ENCODE data around the gene FGFR2. TPM values are rescaled to one million over a fixed set of nuclear protein-coding genes. Genes with fewer than 3 reads are reported as not detected.

Gene FGFR2
- total RNA-seq, 2 donors from 2014 or later, result 39.2 to 68.0 TPM

DNA sequence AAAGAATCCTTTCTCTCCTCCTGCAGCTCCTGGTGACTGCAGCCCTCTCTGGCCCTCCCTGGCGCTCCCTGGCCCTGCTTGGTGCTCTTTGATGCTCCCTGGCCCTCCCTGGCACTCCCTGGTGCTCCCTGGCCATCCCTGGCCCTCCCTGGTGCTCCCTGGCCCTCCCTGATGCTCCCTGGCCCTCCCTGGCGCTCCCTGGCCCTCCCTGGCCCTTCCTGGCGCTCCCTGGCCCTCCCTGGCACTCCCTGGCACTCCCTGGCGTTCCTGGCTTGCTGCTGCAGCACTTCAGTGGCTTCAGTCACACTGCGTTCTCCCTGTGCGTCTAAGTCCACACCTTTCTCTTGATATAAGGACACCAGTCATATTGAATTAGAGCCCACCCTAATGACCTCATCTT is 15.2 kb upstream of the FGFR2 start:
- DNase-seq (peak; percentile 36 to 53), ATAC-seq (peak; percentile 70)
- intact Hi-C loops (cut with DNase I, micrococcal nuclease), result no loop called here

DNA sequence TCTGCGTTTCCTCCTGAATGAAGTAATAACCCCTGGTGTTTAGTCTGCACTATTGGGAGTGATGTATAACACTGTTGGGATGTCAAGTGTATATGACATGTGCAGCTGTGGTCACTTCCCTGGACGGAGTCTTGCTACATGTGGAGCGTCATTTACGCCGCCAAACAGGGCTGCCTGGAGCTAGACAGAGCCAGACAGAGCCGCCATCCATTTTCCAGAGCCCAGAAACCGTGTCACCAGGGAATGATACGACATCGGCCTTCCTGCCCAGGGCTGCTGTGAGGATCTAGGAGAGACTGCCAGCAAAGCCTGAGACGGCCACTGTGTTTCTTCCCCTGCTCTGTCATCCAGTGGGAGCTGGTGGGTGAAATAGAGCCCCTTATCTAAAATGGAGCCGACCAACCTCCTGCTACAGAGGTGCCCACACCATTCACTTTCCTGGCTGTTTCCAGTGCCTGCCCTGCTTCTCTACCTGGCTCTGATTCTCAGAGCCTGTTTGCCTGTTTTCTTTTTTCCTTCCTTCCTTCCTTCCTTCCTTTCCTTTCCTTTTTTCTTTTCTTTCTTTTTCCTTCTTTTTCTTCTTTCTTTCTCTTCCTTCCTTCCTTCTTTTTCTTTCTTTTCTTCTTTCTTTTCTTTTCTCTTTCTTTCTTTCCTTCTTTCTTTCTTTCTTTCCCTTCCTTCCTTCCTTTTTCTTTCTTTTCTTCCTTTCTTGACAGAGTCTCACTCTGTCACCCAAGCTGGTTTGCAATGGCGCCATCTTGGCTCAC is 13.3 kb upstream of the FGFR2 start:
- no peak for ATAC-seq
- intact Hi-C loops (cut with DNase I, micrococcal nuclease), result no loop called here

DNA sequence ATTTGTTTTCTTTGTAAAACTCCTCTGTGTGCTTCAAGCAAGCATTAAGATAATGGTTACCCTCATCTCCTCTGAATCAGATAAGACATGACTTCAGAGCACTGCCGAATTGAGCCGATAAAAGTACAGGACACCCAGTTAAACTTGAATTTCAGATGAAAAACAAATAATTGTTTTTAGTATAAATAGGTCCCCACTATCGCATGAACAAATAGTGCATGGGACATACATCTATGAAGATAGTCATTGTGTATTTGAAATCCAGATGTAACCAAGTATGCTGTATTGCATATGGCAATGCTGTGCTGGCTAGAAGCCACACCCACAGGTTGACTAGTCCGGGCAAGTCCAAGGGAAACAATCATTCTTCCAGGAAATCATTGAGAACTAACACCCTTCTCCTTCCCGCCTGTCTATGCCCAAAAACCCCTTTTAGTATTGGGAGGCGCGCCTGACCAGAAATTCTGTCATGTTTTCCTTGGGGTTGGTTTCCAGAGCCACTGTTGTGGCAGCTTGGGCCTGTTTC is 12.6 kb upstream of the FGFR2 start:
- ATAC-seq, result no peak
- intact Hi-C loops (cut with DNase I, micrococcal nuclease), result no loop called here

More for the DNA sequence above, 13.3 kb upstream of the FGFR2 start:
- no peak for DNase-seq

DNA sequence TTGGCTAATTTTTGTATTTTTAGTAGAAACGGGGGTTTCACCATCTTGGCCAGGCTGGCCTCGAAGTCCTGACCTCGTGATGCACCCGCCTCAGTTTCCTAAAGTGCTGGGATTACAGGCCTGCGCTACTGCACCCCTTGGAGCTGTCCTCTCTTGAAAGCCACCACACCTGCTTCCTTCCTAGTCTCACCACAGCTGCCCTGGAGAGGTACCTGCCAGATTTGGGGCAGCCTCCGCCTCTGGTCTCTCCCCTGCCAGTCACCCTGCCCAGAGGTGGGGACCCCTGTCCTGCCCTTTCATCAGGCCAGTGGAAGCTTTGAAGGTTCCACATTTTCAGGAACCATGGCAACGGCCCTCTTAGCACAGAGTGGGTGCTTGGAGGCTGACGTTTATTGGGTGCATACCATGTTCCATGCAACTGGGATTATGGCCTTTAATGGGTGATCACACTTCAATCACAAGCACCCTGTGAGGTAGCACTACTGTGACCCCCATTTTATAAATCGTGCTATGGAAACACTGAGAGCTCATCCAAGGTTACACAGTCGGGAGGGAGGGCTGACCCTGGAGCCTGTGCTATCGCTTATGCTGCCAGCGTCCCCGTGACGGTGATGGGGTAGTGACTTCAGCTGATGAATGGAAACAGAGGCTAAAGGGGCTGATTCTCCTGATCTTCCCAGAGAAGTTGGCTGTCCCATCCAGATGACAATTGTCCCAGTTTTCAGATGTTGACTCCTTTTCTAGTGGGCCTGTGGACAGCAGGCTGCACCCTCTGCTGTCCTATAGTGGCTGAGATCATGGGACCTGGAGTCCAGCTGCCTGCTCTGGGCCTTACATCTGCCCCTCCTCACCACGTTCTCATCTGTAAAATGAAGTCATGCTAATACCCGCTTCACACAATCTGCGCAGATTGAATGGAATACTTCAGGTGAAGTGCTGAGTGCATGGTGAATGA is 11.5 kb upstream of the FGFR2 start:
- no peak for ATAC-seq
- no peak for DNase-seq
- intact Hi-C loops (cut with DNase I, micrococcal nuclease), result loop anchor here (5.0 to 10.0 kb wide), 3 partner anchors 125 to 665 kb away; no protein-coding TSS in a partner anchor

More for the DNA sequence above, 12.6 kb upstream of the FGFR2 start:
- no peak for DNase-seq

DNA sequence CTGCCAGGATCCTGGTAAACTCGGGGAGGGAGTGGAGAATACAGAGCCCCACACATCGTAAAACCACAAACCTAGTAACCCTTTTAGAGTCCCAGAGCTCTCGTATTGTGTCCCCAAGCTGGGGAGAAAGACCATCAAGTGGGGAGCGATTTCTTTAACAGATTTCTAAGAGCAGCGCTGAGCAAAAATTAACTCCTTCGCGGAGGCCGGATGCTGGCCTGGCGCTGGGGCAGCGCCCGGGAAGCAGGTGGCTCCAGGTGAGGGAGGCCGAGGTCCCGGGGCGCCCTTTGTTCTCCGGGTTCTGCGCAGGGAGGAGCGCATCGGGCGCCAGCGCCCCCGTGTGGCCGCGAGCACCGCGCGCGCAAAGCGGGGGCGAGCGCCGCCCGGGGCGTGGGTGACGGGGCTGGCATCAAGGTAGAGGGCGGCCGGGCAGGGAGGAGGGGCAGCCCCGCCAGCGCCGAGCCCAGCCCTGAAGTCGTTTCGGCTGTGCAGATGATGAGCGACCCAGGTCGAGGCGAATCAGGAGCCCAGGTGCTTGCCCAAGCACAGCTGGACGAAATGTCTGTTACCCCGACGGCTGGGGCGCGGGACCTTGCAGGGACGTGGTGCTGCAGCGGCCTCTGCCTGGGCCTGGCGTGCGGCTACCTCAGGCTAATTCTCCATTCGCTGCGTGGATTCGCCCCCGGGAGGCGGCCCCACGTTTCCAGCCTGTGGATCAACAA is 10.4 kb upstream of the FGFR2 start:
- intact Hi-C loops (cut with DNase I, micrococcal nuclease), result loop anchor here (5.0 to 10.0 kb wide), 3 partner anchors 126 to 664 kb away; no protein-coding TSS in a partner anchor
- peak; percentile 92 for ATAC-seq
- DNase-seq, result peak; percentile 56 to 76

DNA sequence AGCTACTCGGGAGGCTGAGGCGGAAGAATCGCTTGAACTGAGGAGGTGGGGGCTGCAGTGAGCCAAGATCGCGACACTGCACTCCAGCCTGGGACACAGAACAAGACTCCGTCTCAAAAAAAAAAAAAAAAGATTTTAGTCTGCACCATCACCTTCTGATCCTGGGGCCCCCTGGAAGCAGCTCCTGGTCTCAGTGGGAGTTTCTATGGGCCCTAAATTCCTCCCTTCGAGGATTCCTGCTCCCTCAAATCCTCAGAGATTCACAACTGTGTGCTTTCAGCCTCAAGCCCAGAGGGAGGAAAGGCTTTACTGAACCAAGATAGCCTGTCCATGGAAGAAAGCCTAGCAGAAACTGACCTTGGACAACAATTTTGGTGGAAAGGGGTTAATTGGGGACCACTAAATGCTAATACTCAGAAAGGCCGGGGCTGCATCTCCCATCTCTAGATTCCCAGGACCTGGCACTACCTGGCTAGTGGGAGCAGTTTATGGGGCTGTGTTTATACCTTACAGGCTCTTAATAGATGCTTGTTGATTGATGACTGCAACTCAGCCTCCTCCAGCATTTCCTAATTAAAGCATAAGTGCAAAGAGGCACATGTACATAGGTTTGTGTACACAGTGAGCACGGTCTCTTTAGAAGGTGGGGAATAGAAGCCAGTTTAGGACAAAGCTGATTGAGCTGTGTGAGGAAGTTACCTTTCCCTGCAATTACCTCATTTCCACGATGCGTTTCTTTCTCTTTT is 9.2 kb upstream of the FGFR2 start:
- ATAC-seq, result no peak
- no peak for DNase-seq
- intact Hi-C loops (cut with DNase I, micrococcal nuclease), result loop anchor here (5.0 to 10.0 kb wide), 3 partner anchors 127 to 663 kb away; no protein-coding TSS in a partner anchor

DNA sequence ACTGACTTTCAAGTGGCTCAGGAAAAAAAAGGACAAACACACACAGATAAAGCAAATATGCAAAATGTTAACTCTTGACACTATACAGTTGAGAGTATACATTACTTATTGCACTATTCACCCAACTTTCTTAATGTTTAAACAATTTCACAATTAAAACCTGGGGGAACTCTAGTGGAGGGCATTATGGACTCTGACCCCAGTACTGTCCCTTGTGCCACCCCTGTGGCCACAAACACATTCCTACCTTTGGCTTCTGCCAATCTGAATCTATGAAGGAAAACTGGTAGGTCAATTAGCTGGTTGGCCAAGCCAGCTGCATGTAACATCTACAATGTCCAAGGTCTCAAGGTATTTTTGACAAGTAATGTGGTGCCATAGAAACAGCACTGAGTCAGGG is 7.5 kb upstream of the FGFR2 start:
- DNase-seq (no peak), ATAC-seq (no peak)
- intact Hi-C loops (cut with DNase I, micrococcal nuclease), result loop anchor here (5.0 to 10.0 kb wide), 3 partner anchors 129 to 661 kb away; no protein-coding TSS in a partner anchor

DNA sequence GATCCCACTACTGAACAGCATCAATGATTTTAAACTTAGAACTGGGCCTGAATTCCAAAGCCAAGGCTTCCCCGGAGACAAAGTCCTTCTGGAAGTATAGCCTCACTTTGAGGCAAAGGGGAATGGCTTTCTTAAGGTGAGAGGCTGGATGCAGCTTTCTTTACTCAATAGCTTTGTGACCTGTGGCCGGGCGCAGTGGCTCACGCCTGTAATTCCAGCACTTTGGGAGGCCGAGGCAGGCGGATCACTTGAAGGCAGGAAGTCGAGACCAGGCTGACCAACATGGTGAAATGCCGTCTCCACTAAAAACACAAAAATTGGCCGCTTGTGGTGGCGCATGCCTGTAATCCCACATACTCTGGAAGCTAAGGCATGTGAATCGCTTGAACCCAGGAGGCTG is 3.2 kb upstream of the FGFR2 start:
- ATAC-seq (no peak), DNase-seq (no peak)

DNA sequence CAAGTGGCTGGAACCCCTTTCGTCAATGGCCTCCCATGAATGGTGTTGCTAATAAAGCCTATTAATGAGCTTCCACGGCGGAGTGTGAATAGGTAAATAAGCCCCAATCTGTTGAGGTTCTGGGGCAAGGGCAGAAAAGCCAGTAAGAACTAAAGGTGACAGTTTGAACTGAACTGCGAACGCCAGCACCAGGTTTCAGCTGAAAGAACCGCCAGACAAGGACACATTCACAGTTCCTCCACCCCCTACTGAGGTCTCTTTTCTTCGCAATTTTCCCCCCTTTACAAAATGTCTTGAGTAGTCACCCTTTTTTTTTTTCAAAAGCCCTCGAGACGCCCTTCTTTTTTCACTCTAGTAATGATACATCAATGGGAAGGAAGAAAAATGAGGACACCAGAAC is 2.4 kb upstream of the FGFR2 start:
- DNase-seq (no peak), ATAC-seq (no peak)
- intact Hi-C loops (cut with DNase I, micrococcal nuclease), result loop anchor here (10.0 kb wide), 2 partner anchors 134 to 656 kb away; no protein-coding TSS in a partner anchor

More for the DNA sequence above, 3.2 kb upstream of the FGFR2 start:
- intact Hi-C loops (cut with DNase I, micrococcal nuclease), result loop anchor here (10.0 kb wide), 2 partner anchors 133 to 657 kb away; no protein-coding TSS in a partner anchor

DNA sequence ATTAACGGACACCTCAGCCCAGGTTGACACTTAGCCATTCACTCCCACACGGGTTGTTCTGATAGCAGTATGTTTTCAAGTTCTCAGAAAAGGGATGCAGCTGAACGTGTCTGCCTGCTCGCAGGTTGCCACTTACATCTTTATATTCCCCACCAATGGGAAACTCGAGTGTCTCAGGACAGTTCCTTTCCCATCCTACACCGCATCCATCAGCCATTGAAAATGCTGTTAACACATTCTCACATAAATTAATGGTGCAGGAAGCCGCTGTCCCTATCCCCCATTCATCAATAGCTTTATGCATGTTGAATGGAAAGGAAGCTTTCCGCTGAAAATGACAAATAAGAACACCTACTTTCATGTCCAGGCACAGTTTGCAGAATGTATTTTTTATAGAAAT is 1.7 kb upstream of the FGFR2 start:
- no peak for DNase-seq
- no peak for ATAC-seq
- intact Hi-C loops (cut with DNase I, micrococcal nuclease), result loop anchor here (10.0 kb wide), 2 partner anchors 135 to 655 kb away; no protein-coding TSS in a partner anchor

DNA sequence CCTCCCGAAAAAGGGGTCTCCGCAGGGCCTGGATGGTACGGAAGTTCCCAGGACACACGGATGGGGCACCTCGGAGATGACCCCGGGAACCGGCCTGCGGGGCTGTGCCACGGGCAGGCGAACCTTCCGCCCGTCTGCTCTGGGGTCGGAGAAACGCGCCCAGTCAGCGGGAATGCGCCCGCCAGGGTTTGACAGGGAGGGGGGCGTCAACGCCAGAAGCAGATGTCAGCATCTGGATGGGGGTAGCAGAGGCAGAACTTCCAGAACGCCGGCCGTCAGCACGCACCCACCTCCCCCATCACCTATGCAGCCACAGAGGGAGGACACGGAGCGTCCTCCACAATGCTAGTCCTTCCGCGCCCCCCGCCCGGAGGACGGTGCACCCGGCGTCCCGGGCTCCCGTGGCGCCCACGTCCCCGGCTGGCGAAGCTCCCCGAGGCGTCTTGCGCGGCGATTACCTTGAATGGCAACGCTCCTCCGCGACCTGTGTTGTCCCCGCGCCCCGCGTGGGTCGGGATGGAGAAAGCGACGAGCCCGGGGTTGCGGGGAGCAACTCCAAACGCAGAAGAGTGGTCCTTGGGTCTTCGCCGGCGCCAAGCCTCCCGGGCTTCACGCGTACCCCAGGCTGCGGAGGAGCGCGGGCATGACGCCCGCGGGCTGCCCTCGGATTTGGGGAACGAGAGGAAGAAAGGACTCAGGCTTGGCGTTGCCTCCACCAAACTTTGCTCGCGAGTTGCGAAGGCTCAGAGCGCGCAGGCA is 561 bp downstream of the FGFR2 start:
- peak in 1 of 2 donors; percentile 37 for DNase-seq

DNA sequence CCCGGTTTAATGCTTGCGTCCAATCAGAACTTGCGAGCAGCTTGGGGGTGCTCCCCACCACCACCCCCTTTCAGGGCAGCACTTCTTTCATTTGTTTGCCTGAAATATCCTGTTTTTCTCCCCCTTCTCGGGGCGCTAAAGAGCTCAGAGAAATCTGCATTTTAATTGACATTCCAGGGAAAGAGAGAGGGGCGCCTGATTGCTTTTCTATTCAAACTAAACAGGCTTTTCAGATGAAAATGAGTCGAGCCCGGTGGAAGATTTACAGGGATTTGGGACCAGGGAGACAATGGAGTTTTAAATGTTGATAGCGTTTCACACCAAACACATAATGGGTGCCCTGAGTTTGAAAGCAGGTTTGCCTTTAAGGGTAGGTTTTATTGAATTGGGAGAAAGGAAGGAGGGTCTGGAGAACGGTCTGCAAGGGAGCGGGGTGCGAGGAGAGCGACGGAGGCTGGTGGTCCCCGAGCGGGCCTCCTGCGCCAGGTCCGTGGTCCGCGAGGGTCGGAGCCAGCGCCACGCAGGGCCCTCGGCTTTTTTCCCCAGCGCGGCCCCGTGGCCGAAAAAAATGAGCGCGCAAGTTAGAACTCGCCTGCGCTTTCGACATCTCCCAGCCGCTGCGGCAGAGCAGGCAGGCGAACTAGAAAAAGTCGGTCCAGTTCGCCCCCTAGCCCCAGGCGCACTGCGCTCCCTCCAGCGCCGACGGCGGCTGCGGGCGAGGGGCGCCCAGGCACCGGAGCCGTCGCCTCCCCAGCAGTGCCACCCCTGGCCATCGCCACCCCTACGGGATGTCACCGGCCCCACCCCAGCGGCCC is 1.3 kb downstream of the FGFR2 start:
- intact Hi-C loops (cut with DNase I, micrococcal nuclease), result no loop called here
- DNase-seq, result peak; percentile 58 to 63

More for the DNA sequence above, 561 bp downstream of the FGFR2 start:
- peak; percentile 16 for ATAC-seq
- intact Hi-C loops (cut with DNase I, micrococcal nuclease), result no loop called here

DNA sequence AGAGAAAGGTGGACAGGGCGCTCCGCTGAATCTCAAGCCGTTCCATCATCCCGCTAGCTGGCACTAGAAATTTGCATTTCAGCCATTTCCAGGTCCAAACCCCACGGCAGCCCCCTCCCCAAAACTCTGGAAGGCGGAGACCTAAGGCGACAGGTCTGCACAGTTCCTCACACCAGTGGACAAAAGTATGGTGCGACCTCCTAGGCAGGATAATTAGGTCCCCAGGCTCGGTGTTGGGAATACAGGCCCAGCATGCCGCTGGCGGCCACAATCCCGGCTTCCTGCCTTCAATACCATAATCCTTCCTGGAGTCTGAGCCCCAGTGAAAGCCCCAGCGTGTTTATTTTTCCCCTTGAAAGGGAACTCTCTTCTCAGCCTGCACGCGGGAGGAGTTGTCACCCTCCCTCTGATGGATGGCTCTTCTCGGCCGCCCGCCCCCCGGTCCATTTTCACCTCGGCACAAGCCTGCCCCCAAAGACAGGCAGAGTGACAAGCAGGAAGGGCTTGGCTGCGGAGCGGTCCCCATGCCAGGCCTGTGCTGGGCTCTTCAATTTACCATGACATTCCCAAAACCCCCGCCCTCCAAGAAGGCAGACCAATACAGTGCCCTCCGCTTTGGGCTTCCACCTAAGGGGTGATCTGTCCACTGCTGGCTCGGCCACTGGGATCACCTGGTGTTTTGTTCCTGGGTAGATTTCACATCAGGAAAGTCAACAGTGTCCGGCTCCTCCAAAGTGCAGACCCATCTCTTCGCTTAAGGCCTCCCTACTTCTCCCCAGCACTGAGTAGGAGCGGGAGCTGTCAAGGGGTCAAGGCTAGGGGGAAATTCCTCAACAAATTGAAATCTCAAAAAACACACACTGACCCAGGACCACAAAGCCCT is 2.2 kb downstream of the FGFR2 start:
- no peak for DNase-seq
- no peak for ATAC-seq
- intact Hi-C loops (cut with DNase I, micrococcal nuclease), result no loop called here

More for the DNA sequence above, 1.3 kb downstream of the FGFR2 start:
- ATAC-seq, result peak; percentile 59

DNA sequence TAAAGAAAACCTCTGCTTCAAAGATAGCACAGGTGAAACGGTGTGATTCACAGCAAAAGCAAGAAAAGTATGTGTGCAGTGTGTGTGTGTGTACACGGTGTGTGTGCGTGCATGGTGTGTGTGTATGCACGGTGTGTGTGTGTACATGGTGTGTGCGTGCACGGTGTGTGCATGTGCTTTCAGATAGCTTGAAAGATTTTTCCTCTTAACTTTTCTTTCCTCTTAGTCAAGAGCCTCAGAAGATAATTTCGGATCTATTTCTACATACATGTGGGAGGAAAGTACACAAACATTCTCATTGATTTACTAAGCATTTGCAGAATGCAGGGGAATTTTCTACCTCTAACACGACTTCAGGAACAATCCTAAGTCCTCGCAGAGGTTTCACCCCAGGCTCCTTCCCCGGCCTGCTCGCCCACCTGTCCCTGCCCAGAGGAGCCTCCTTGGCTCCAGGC is 2.9 kb downstream of the FGFR2 start:
- no peak for ATAC-seq

More for the DNA sequence above, 2.9 kb downstream of the FGFR2 start:
- DNase-seq, result no peak
- intact Hi-C loops (cut with DNase I, micrococcal nuclease), result no loop called here
